Body of pancreas (tissue), 4 donors: ENCODE measurements around the gene ANGPTL2. TPM values are rescaled to one million over a fixed set of nuclear protein-coding genes. Genes with fewer than 3 reads are reported as not detected.

ENCODE experiments used
- ATAC-seq: fragments of 150-250 bp; one replicate; pipeline ENCODE4 v1.9.1; 2016
- DNase-seq, 4 donors: peaks; one replicate each; pipeline ENCODE4 v3.0.0-alpha.2; 2019
- H3K27ac ChIP-seq, 4 donors: fragments of 200-600 bp; sonication (generic); 1 replicate in 3 of 4; 2 replicates in 1 of 4; pipeline versions ENCODE4 v1.5.1 to v1.6.1; 2016 to 2019; ENCODE audit warnings: mild to moderate bottlenecking in 1 of 4, mixed read lengths in 1 of 4, moderate library complexity in 1 of 4
- H3K27me3 ChIP-seq, 2 donors: fragments of 200-600 bp; sonication (generic); one replicate each; pipeline ENCODE4 v1.6.0; 2016; ENCODE audit warnings: mild to moderate bottlenecking in 1 of 2
- H3K36me3 ChIP-seq, 2 donors: fragments of 200-600 bp; sonication (generic); replicated peaks in 1 of 2; 2 replicates each; pipeline ENCODE4 v1.5.1; 2016; ENCODE audit warnings: low read depth in 2 of 2; ENCODE audit not compliant: insufficient read depth in 1 of 2
- H3K4me1 ChIP-seq: fragments of 200-600 bp; sonication (generic); one replicate; pipeline ENCODE4 v1.6.0; 2016
- H3K4me3 ChIP-seq, 2 donors: fragments of 200-600 bp; sonication (generic); 1 replicate in 1 of 2; 2 replicates in 1 of 2; pipeline ENCODE4 v1.5.1; 2016 to 2019
- H3K9me3 ChIP-seq, 3 donors: fragments of 200-600 bp; sonication (generic); 1 replicate in 2 of 3; 2 replicates in 1 of 3; pipeline ENCODE4 v1.5.1; 2016
- POLR2A ChIP-seq, 3 donors: fragments of 450-650 bp; IDR thresholded peaks; one replicate each; pipeline ENCODE4 v1.6.1; 2016; ENCODE audit warnings: antibody characterized with exemption in 3 of 3, mild to moderate bottlenecking in 2 of 3
- WGBS, 2 donors: methylation state at CpG; one replicate each; pipeline ENCODE4 v1.1.5; 2017; 5-methylcytosine and 5-hydroxymethylcytosine counted together
- intact Hi-C: fragments of 100-400 bp; cut with DNase I; formaldehyde crosslinking; loops from one replicate; pipeline ENCODE4 v1.15.1; 2023
- total RNA-seq, 2 donors: library from RNA; depleted of rRNA; stranded (reverse); fragments of >200 nt; gene quantifications; one replicate each; pipeline ENCODE4 v1.1.0, GENCODE V29; 2016
- TF ChIP-seq, protein P1 (sequence below), 7 experiments: fragments of 450-650 bp in 4 of 7; fragments of 200-600 bp in 3 of 7; sonication (generic) in 3 of 7; IDR thresholded peaks; one replicate each; pipeline ENCODE4 v1.5.1; 2016 to 2019; ENCODE audit warnings: antibody characterized with exemption in 7 of 7

The ANGPTL2 gene
- total RNA-seq, 2 donors from 2014 or later, result 3.1 to 7.6 TPM

GRCh38 chr9:127065592-127065991 lies 56.8 kb downstream of the ANGPTL2 start:
- intact Hi-C loops, result no loop called here
- no peak for TF ChIP-seq POLR2A (IDR thresholded peaks at IDR 0.05)
- TF ChIP-seq, protein P1, sequence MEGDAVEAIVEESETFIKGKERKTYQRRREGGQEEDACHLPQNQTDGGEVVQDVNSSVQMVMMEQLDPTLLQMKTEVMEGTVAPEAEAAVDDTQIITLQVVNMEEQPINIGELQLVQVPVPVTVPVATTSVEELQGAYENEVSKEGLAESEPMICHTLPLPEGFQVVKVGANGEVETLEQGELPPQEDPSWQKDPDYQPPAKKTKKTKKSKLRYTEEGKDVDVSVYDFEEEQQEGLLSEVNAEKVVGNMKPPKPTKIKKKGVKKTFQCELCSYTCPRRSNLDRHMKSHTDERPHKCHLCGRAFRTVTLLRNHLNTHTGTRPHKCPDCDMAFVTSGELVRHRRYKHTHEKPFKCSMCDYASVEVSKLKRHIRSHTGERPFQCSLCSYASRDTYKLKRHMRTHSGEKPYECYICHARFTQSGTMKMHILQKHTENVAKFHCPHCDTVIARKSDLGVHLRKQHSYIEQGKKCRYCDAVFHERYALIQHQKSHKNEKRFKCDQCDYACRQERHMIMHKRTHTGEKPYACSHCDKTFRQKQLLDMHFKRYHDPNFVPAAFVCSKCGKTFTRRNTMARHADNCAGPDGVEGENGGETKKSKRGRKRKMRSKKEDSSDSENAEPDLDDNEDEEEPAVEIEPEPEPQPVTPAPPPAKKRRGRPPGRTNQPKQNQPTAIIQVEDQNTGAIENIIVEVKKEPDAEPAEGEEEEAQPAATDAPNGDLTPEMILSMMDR (IDR thresholded peaks at IDR 0.05), result no peak
- H3K9me3 ChIP-seq, result no peaks in the 10 kb centered on the region
- DNase-seq, result no peak
- no peak overlapping the region for H3K27ac ChIP-seq
- no peak overlapping the region for H3K4me3 ChIP-seq
- H3K4me1 ChIP-seq, result no peaks in the 10 kb centered on the region
- peaks cover 0 to 2% of the 10 kb centered on the region in 2 donors for H3K36me3 ChIP-seq
- no peaks in the 10 kb centered on the region for H3K27me3 ChIP-seq
- no peak for ATAC-seq
- WGBS, 2 donors, result 96 to 100% methylated on average over 1 of the region's 1 CpG

DNA sequence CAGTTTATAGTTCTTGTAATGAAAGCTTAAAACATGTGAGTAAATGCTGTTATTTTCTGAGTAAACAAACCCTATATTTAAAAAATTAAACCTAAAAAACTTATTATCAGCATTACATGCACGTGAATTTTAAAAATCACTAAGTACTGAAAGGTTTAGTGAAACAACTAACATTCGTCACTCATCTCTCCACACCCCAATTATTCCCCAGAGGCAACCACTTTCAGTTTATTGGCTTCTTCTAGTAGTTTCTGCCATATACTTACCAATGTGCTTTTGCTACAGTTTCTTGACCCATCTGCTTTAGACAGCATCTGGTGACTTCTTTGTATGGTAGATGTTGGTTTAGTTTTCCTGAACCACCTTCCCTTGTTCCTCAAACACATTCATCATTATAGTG lies 58.1 kb downstream of the ANGPTL2 start:
- intact Hi-C loops, result no loop called here
- DNase-seq (no peak), ATAC-seq (no peak)
- Histone ChIP-seq H3K27me3 (no peaks in the 10 kb centered on the region), H3K36me3 (no peaks in the 10 kb centered on the region), H3K4me1 (no peaks in the 10 kb centered on the region), H3K27ac (no peak overlapping the region), H3K4me3 (no peak overlapping the region), H3K9me3 (no peaks in the 10 kb centered on the region)
- no peak for TF ChIP-seq POLR2A (IDR thresholded peaks at IDR 0.05)
- TF ChIP-seq, protein P1 (IDR thresholded peaks at IDR 0.05), result no peak
- WGBS, 2 donors, result 94% methylated on average over 2 of the region's 2 CpGs

- intact Hi-C loops, result no loop called here
- H3K36me3 ChIP-seq, result no peaks in the 10 kb centered on the region
- no peaks in the 10 kb centered on the region for H3K27me3 ChIP-seq
- WGBS, 2 donors, result 95% methylated on average over 3 of the region's 3 CpGs
- ATAC-seq (no peak), DNase-seq (no peak)
- no peaks in the 10 kb centered on the region for H3K4me1 ChIP-seq
- no peak overlapping the region for H3K4me3 ChIP-seq
- no peak overlapping the region for H3K27ac ChIP-seq
- no peak for TF ChIP-seq POLR2A (IDR thresholded peaks at IDR 0.05)
- TF ChIP-seq, protein P1 (IDR thresholded peaks at IDR 0.05), result no peak
- no peaks in the 10 kb centered on the region for H3K9me3 ChIP-seq
Observed at GRCh38 chr9:127061411-127061810, 61.0 kb downstream of the ANGPTL2 start.

- intact Hi-C loops, result no loop called here
- 84 to 93% methylated on average over 4 of the region's 4 CpGs for WGBS, 2 donors
- no peak for TF ChIP-seq POLR2A (IDR thresholded peaks at IDR 0.05)
- TF ChIP-seq, protein P1 (IDR thresholded peaks at IDR 0.05), result no peak
- Histone ChIP-seq H3K36me3 (no peaks in the 10 kb centered on the region), H3K27me3 (no peaks in the 10 kb centered on the region), H3K9me3 (no peaks in the 10 kb centered on the region), H3K4me3 (no peak overlapping the region), H3K27ac (no peak overlapping the region), H3K4me1 (no peaks in the 10 kb centered on the region)
- DNase-seq, result no peak
- ATAC-seq, result no peak
Observed at GRCh38 chr9:127059765-127060361, 62.6 kb downstream of the ANGPTL2 start.

- no peaks in the 10 kb centered on the region for H3K4me1 ChIP-seq
- H3K9me3 ChIP-seq, result no peaks in the 10 kb centered on the region
- H3K36me3 ChIP-seq, result no peaks in the 10 kb centered on the region
- intact Hi-C loops, result no loop called here
- no peak overlapping the region for H3K4me3 ChIP-seq
- no peak for ATAC-seq
- WGBS, 2 donors, result 90 to 98% methylated on average over 2 of the region's 2 CpGs
- H3K27me3 ChIP-seq, result no peaks in the 10 kb centered on the region
- H3K27ac ChIP-seq, result no peak overlapping the region
- DNase-seq, result no peak
- TF ChIP-seq, protein P1 (IDR thresholded peaks at IDR 0.05), result no peak
- TF ChIP-seq POLR2A (IDR thresholded peaks at IDR 0.05), result no peak
Observed at GRCh38 chr9:127059030-127059429, 63.4 kb downstream of the ANGPTL2 start.
